WTC11 (cell line): ENCODE data around the gene PIEZO1. TPM values are rescaled to one million over a fixed set of nuclear protein-coding genes. Genes with fewer than 3 reads are reported as not detected.

Source experiments
- ATAC-seq: fragments of 200-7000 bp; cut with Tn5 transposase; 2 replicates; pipeline ENCODE4 v1.10.0; 2021; ENCODE audit warnings: mild to moderate bottlenecking, moderate library complexity
- CTCF ChIA-PET: fragments of 300-600 bp; sonication (Branson Sonifier 250); formaldehyde crosslinking; loops from one replicate; lab custom pipeline; 2021; ENCODE audit warnings: antibody characterized with exemption; lab: Charles Lee
- POLR2A ChIA-PET: fragments of 350-600 bp; sonication (Branson Sonifier 250); formaldehyde crosslinking; loops from one replicate; lab custom pipeline; 2021; ENCODE audit warnings: antibody characterized with exemption; lab: Charles Lee
- DNase-seq: peaks from one replicate; pipeline ENCODE4 v3.0.0; 2021; ENCODE audit warnings: low spot score
- H3K27ac Mint-ChIP-seq: 2 replicates; pipeline ENCODE4 v1.8.0; 2021; ENCODE audit warnings: mixed read lengths
- H3K27me3 Mint-ChIP-seq: 2 replicates; pipeline ENCODE4 v1.8.0; 2021; ENCODE audit warnings: low read depth, mild to moderate bottlenecking, moderate library complexity, mixed read lengths
- H3K36me3 Mint-ChIP-seq: 2 replicates; pipeline ENCODE4 v1.8.0; 2021; ENCODE audit warnings: mixed read lengths
- H3K4me1 Mint-ChIP-seq: 2 replicates; pipeline ENCODE4 v1.8.0; 2022; ENCODE audit warnings: mixed read lengths
- H3K4me3 Mint-ChIP-seq: 2 replicates; pipeline ENCODE4 v1.8.0; 2021; ENCODE audit warnings: mild to moderate bottlenecking, moderate library complexity, mixed read lengths
- H3K9me3 Mint-ChIP-seq: 2 replicates; pipeline ENCODE4 v1.8.0; 2021; ENCODE audit warnings: mixed read lengths
- ETV6 ChIP-seq: sonication (generic); formaldehyde crosslinking; IDR thresholded peaks from 2 replicates; pipeline ENCODE4 v1.8.1; 2022; ENCODE audit warnings: mild to moderate bottlenecking, missing genetic modification reagents
- FOXJ3 ChIP-seq: sonication (generic); formaldehyde crosslinking; IDR thresholded peaks from 2 replicates; pipeline ENCODE4 v1.9.0; 2021; ENCODE audit warnings: missing genetic modification reagents, mild to moderate bottlenecking, borderline replicate concordance
- FOXK1 ChIP-seq: sonication (generic); formaldehyde crosslinking; IDR thresholded peaks from 2 replicates; pipeline ENCODE4 v1.8.0; 2022; ENCODE audit warnings: mild to moderate bottlenecking, moderate library complexity, missing genetic modification reagents
- HMGA2 ChIP-seq: fragments of 250-450 bp; sonication (Bioruptor Pico); IDR thresholded peaks from 2 replicates; pipeline ENCODE4 v1.4.0; 2021; ENCODE audit warnings: mild to moderate bottlenecking, moderate library complexity
- HMGXB4 ChIP-seq: sonication (generic); formaldehyde crosslinking; IDR thresholded peaks from 2 replicates; pipeline ENCODE4 v1.8.1; 2023; ENCODE audit warnings: mild to moderate bottlenecking, moderate library complexity, missing genetic modification reagents
- MYBL2 ChIP-seq: sonication (generic); formaldehyde crosslinking; IDR thresholded peaks from 2 replicates; pipeline ENCODE4 v1.8.1; 2023; ENCODE audit warnings: mild to moderate bottlenecking, moderate library complexity, missing genetic modification reagents
- NFYB ChIP-seq: sonication (generic); formaldehyde crosslinking; conservative IDR thresholded peaks from 2 replicates; pipeline ENCODE4 v1.8.0; 2022; ENCODE audit warnings: low read depth, missing genetic modification reagents
- NR3C1 ChIP-seq: sonication (generic); formaldehyde crosslinking; conservative IDR thresholded peaks from 2 replicates; pipeline ENCODE4 v1.8.1; 2023; ENCODE audit warnings: low read depth, mild to moderate bottlenecking, missing genetic modification reagents
- TCF7 ChIP-seq: sonication (generic); formaldehyde crosslinking; IDR thresholded peaks from 2 replicates; pipeline ENCODE4 v1.8.0; 2022; ENCODE audit warnings: mild to moderate bottlenecking, low read depth, missing genetic modification reagents, moderate library complexity
- TEAD1 ChIP-seq: sonication (generic); formaldehyde crosslinking; IDR thresholded peaks from 2 replicates; pipeline ENCODE4 v1.8.0; 2022; ENCODE audit warnings: mild to moderate bottlenecking, missing genetic modification reagents
- TEAD4 ChIP-seq: sonication (generic); formaldehyde crosslinking; IDR thresholded peaks from 2 replicates; pipeline ENCODE4 v1.8.0; 2022; ENCODE audit warnings: mild to moderate bottlenecking, missing genetic modification reagents
- ZBTB21 ChIP-seq: sonication (generic); formaldehyde crosslinking; IDR thresholded peaks from 2 replicates; pipeline ENCODE4 v1.8.1; 2023; ENCODE audit warnings: mild to moderate bottlenecking, missing genetic modification reagents, borderline replicate concordance
- ZNF263 ChIP-seq: sonication (generic); formaldehyde crosslinking; IDR thresholded peaks from 2 replicates; pipeline ENCODE4 v1.8.1; 2022; ENCODE audit warnings: low read depth, mild to moderate bottlenecking, moderate library complexity, missing genetic modification reagents
- ZNF281 ChIP-seq: sonication (generic); formaldehyde crosslinking; IDR thresholded peaks from 2 replicates; pipeline ENCODE4 v1.8.0; 2023; ENCODE audit warnings: mild to moderate bottlenecking, missing genetic modification reagents
- ZNF425 ChIP-seq: fragments of 250-450 bp; sonication (Bioruptor Pico); conservative IDR thresholded peaks from 2 replicates; pipeline ENCODE4 v1.9.0; 2021; ENCODE audit warnings: mild to moderate bottlenecking
- ZNF512 ChIP-seq: sonication (generic); formaldehyde crosslinking; IDR thresholded peaks from 2 replicates; pipeline ENCODE4 v1.8.1; 2022; ENCODE audit warnings: missing genetic modification reagents, borderline replicate concordance
- ZSCAN18 ChIP-seq: fragments of 250-450 bp; sonication (Bioruptor Pico); IDR thresholded peaks from 2 replicates; pipeline ENCODE4 v2.1.2; 2022; ENCODE audit warnings: mild to moderate bottlenecking, moderate library complexity
- total RNA-seq: library from RNA; stranded (reverse); gene quantifications from 3 replicates; pipeline ENCODE4 v1.2.3, GENCODE V29; 2021

PIEZO1 gene
- total RNA-seq, 1 experiment from 2014 or later = 71.3 TPM

- TF ChIP-seq ZSCAN18 (CRISPR knock-in tag) (no peak), NFYB (CRISPR knock-in tag) (no peak)
- TF ChIP-seq, all 79 proteins: peak for 21
These were observed 78.6 kb downstream of the PIEZO1 start, which contains the start of the genes CTU2 and RNF166 (continued) for GRCh38 chr16:88706229-88706964.

- H3K27ac Mint-ChIP-seq = no peak overlapping the region
- no peaks in the 10 kb centered on the region for H3K9me3 Mint-ChIP-seq
These were observed 79.2 kb downstream of the PIEZO1 start for GRCh38 chr16:88705801-88706228.

GRCh38 chr16:88705076-88705684 lies 79.8 kb downstream of the PIEZO1 start:
- peak overlapping the region; percentile 84 for H3K4me3 Mint-ChIP-seq
- no peaks in the 10 kb centered on the region for H3K9me3 Mint-ChIP-seq
- POLR2A ChIA-PET = interaction anchor here (1.0 kb wide), 1 partner anchor 42 kb away, joined by 3 read pairs; the partner anchor contains the start of gene MVD
- no peak overlapping the region for H3K27ac Mint-ChIP-seq
- no peaks in the 10 kb centered on the region for H3K27me3 Mint-ChIP-seq
- no peaks in the 10 kb centered on the region for H3K36me3 Mint-ChIP-seq
- no peak for ATAC-seq
- CTCF ChIA-PET = interaction anchor here (1.1 to 6.8 kb wide), 5 partner anchors 20 to 88 kb away, joined by 3 to 46 read pairs (median 6); no protein-coding TSS in a partner anchor
- DNase-seq = no peak
- peaks cover 19% of the 10 kb centered on the region for H3K4me1 Mint-ChIP-seq
- TF ChIP-seq HMGXB4 (CRISPR knock-in tag) = no peak
- no peak for TF ChIP-seq ETV6
- no peak for TF ChIP-seq ZNF512 (CRISPR knock-in tag)
- TF ChIP-seq TEAD4 (CRISPR knock-in tag) = no peak
- TF ChIP-seq ZNF263 (CRISPR knock-in tag) = no peak
- TF ChIP-seq TEAD1 (CRISPR knock-in tag) = no peak

More at GRCh38 chr16:88705801-88706228, 79.2 kb downstream of the PIEZO1 start:
- POLR2A ChIA-PET = interaction anchor here (1.0 kb wide), 1 partner anchor 43 kb away, joined by 3 read pairs; the partner anchor contains the start of gene MVD
- peaks cover 19% of the 10 kb centered on the region for H3K4me1 Mint-ChIP-seq
- CTCF ChIA-PET = interaction anchor here (1.3 to 6.8 kb wide), 4 partner anchors 21 to 88 kb away, joined by 3 to 46 read pairs (median 7); no protein-coding TSS in a partner anchor
- DNase-seq (no peak), ATAC-seq (peak; percentile 12)
- TF ChIP-seq ZBTB21 = no peak
- TF ChIP-seq TCF7 (CRISPR knock-in tag) = no peak
- TF ChIP-seq ZNF281 (CRISPR knock-in tag) = no peak
- no peak for TF ChIP-seq HMGA2 (CRISPR knock-in tag)
- TF ChIP-seq FOXJ3 (CRISPR knock-in tag) = no peak
- no peak for TF ChIP-seq FOXK1 (CRISPR knock-in tag)
- TF ChIP-seq NFYB (CRISPR knock-in tag) = no peak
- TF ChIP-seq MYBL2 (CRISPR knock-in tag) = no peak
- no peak for TF ChIP-seq ZNF425 (CRISPR knock-in tag)
- no peak for TF ChIP-seq TEAD4 (CRISPR knock-in tag)
- no peak for TF ChIP-seq NR3C1
- peak overlapping the region; percentile 84 for H3K4me3 Mint-ChIP-seq
- no peaks in the 10 kb centered on the region for H3K27me3 Mint-ChIP-seq
- no peaks in the 10 kb centered on the region for H3K36me3 Mint-ChIP-seq
